OCI-LY7 (cell line): ENCODE measurements around the gene PRKAG2.

ENCODE experiments used
- EZH2phosphoT487 ChIP-seq: fragments of 200-600 bp; sonication (generic); IDR thresholded peaks from 2 replicates; pipeline ENCODE4 v1.6.1; 2018; ENCODE audit warnings: low read depth, borderline replicate concordance, mild to moderate bottlenecking, mixed run types, antibody characterized with exemption, low read length, moderate library complexity, mixed read lengths
- TF ChIP-seq, protein P1 (sequence below): fragments of 200-600 bp; sonication (generic); conservative IDR thresholded peaks from 2 replicates; pipeline ENCODE4 v1.5.1; 2014; ENCODE audit warnings: mild to moderate bottlenecking, antibody characterized with exemption, low read length, moderate library complexity, mixed read lengths

DNA sequence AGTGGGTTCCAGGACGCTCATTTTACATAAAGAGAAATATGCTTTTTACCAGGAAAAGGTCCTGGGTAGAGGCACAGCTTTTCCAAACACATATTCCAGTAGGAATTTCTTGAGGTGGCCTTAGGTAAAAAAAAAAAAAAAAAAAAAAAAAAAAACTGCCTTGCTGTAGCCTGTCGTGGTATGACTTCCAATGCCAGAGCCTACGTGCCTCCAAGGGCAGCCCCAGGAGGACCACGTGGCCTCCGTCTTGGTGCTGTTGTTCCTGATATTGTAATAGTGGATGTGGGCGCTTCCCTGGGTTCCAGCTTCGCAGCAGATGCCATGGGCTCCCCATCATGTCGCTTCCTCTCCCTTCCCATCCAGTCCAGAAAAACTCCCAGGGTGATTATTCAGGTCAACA is 49.3 kb downstream of the PRKAG2 start:
- TF ChIP-seq EZH2phosphoT487 = no peak
- TF ChIP-seq, protein P1, sequence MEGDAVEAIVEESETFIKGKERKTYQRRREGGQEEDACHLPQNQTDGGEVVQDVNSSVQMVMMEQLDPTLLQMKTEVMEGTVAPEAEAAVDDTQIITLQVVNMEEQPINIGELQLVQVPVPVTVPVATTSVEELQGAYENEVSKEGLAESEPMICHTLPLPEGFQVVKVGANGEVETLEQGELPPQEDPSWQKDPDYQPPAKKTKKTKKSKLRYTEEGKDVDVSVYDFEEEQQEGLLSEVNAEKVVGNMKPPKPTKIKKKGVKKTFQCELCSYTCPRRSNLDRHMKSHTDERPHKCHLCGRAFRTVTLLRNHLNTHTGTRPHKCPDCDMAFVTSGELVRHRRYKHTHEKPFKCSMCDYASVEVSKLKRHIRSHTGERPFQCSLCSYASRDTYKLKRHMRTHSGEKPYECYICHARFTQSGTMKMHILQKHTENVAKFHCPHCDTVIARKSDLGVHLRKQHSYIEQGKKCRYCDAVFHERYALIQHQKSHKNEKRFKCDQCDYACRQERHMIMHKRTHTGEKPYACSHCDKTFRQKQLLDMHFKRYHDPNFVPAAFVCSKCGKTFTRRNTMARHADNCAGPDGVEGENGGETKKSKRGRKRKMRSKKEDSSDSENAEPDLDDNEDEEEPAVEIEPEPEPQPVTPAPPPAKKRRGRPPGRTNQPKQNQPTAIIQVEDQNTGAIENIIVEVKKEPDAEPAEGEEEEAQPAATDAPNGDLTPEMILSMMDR = no peak
